Stimulated activated naive B cell treated with anti-CD40 and anti-IgM and Interleukin-4, amounts not matched to agents 10 μg/mL and 1 μg/mL and 100 μg/mL, for 72 hours (primary cell): Measurements from ENCODE around the gene LMNB1.
"Not testable (repeated sequence)": the region's sequence is repeated elsewhere in the genome, so short reads cannot be mapped to it uniquely, and the experiment has no call there.

Experiments used
- ATAC-seq, 2 donors: fragments of 150-1000 bp; cut with Tn5 transposase; replicated peaks; 2 replicates each; pipeline ENCODE4 v1.10.0; 2021; ENCODE audit warnings: moderate library complexity in 1 of 2
- DNase-seq: peaks from one replicate; pipeline ENCODE4 v3.0.0; 2021
- H3K27ac Mint-ChIP-seq: one replicate; pipeline ENCODE4 v1.8.0; 2022; ENCODE audit warnings: mild to moderate bottlenecking, mixed read lengths
- H3K27me3 Mint-ChIP-seq, 2 donors: one replicate each; pipeline ENCODE4 v1.8.0; 2022; ENCODE audit warnings: mixed read lengths in 2 of 2
- H3K36me3 Mint-ChIP-seq, 2 donors: one replicate each; pipeline ENCODE4 v1.8.0; 2022; ENCODE audit warnings: mixed read lengths in 2 of 2, mild to moderate bottlenecking in 1 of 2
- H3K4me1 Mint-ChIP-seq, 2 donors: one replicate each; pipeline ENCODE4 v1.8.0; 2022; ENCODE audit warnings: mixed read lengths in 2 of 2, mild to moderate bottlenecking in 1 of 2
- H3K4me3 Mint-ChIP-seq, 2 donors: one replicate each; pipeline ENCODE4 v1.8.0; 2022; ENCODE audit warnings: mild to moderate bottlenecking in 2 of 2, mixed read lengths in 2 of 2, moderate library complexity in 1 of 2
- H3K9me3 Mint-ChIP-seq, 2 donors: one replicate each; pipeline ENCODE4 v1.8.0; 2022; ENCODE audit warnings: mixed read lengths in 2 of 2, mild to moderate bottlenecking in 1 of 2

LMNB1 gene

DNA sequence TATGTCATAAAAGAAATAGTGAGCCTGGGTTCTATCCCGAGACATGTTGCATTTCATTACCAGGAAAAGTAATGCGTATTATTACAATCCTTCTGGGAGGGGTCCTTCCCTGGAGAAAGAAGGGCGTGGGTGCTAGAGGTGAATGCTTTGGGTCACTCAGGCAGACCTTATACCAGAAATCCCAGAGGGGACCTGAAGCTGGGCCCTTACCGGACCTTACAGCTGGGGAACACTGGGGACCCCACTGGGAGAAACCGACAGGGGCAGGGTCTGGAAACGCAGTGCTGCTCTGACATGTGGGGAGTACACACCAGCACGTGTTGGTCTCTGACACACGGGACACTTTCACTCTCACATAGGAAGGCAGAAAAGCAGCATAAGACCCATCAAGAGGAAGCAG, 71.3 kb downstream of the LMNB1 start:
- Mint-ChIP-seq H3K4me3 (no peak overlapping the region), H3K4me1 (peaks cover 42 to 56% of the 10 kb centered on the region in 2 donors), H3K27ac (no peak overlapping the region), H3K27me3 (no peaks in the 10 kb centered on the region), H3K36me3 (peaks cover 8 to 25% of the 10 kb centered on the region in 2 donors), H3K9me3 (peaks cover 0 to 4% of the 10 kb centered on the region in 2 donors)
- ATAC-seq (no peak), DNase-seq (no peak)

- no peak overlapping the region for H3K27ac Mint-ChIP-seq
- peaks cover 15 to 25% of the 10 kb centered on the region in 2 donors for H3K36me3 Mint-ChIP-seq
- H3K4me3 Mint-ChIP-seq: no peak overlapping the region
- DNase-seq (no peak), ATAC-seq (no peak)
- H3K27me3 Mint-ChIP-seq: no peaks in the 10 kb centered on the region
- H3K4me1 Mint-ChIP-seq: peaks cover 44 to 61% of the 10 kb centered on the region in 2 donors
- H3K9me3 Mint-ChIP-seq: peaks cover 0 to 3% of the 10 kb centered on the region in 2 donors
Observed at GRCh38 chr5:126849101-126849678, 72.3 kb downstream of the LMNB1 start.

DNA sequence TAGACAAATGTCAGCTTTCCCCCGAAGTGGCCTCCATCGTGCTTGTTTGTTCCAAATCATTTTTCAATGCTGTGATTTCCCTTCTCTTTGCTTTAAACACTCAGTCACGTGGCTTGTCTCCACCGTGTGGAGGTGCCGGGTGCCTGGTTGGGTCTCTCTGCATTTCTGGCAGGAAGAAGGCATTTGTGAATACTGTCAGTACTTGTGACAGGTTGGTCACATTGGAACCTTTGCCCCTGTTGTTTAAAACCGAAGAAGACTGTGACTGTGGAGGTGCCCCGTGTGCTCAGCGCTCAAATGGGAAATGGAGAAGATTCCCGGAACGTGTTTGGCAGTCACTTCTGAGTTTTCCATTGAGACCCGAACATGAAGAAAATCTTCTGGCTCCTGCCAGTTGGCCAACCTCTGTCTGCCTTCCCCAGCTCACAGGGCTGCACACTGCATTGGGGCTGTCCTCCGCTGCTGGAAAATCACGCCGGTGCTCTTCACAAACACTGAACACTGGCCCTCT, 74.6 kb downstream of the LMNB1 start:
- peaks cover 0 to 2% of the 10 kb centered on the region in 2 donors for H3K9me3 Mint-ChIP-seq
- peaks cover 17 to 30% of the 10 kb centered on the region in 2 donors for H3K36me3 Mint-ChIP-seq
- no peak for DNase-seq
- no peak overlapping the region for H3K27ac Mint-ChIP-seq
- no peak for ATAC-seq
- H3K4me1 Mint-ChIP-seq: peaks cover 31 to 40% of the 10 kb centered on the region in 2 donors
- no peaks in the 10 kb centered on the region for H3K27me3 Mint-ChIP-seq
- no peak overlapping the region for H3K4me3 Mint-ChIP-seq

- Mint-ChIP-seq H3K4me1 (peaks cover 27 to 34% of the 10 kb centered on the region in 2 donors), H3K27ac (peak overlapping the region; percentile 81), H3K36me3 (peaks cover 21 to 35% of the 10 kb centered on the region in 2 donors), H3K9me3 (peaks cover 0 to 2% of the 10 kb centered on the region in 2 donors), H3K4me3 (no peak overlapping the region), H3K27me3 (no peaks in the 10 kb centered on the region)
- no peak for DNase-seq
- peak; percentile 67 to 78 for ATAC-seq
Observed at GRCh38 chr5:126852091-126852571, 75.2 kb downstream of the LMNB1 start.

DNA sequence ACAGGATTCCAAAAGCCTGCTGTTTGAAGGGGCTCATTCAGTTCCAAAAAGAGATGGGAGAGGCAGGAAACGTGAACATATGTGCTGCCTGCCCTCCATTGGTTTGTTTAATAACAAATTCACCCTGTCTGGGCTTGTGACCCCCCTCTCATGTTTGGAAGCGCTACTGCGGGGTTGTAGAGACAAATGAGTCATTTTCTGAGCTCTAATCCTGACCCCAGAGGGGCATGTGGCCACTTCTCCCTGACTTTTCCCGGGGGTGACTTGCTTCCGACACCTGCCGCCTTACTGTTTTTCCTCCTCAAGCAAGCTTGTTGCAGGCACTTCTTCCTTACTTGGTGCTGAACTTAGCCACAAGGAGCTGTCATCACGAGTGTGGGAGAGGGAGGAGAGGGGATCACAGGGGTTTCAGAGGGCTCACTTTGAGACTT, 75.9 kb downstream of the LMNB1 start:
- H3K27ac Mint-ChIP-seq: peak overlapping the region; percentile 81
- H3K4me1 Mint-ChIP-seq: peaks cover 25 to 31% of the 10 kb centered on the region in 2 donors
- no peak for DNase-seq
- ATAC-seq: no peak
- H3K4me3 Mint-ChIP-seq: peak overlapping the region in 1 of 2 donors; percentile 3
- H3K36me3 Mint-ChIP-seq: peaks cover 24 to 38% of the 10 kb centered on the region in 2 donors
- no peaks in the 10 kb centered on the region for H3K27me3 Mint-ChIP-seq
- peaks cover 0 to 2% of the 10 kb centered on the region in 2 donors for H3K9me3 Mint-ChIP-seq

- not testable (repeated sequence) for DNase-seq, H3K27me3 Mint-ChIP-seq, H3K9me3 Mint-ChIP-seq
- Mint-ChIP-seq H3K27ac (peak overlapping the region; percentile 42), H3K4me1 (peaks cover 21 to 25% of the 10 kb centered on the region in 2 donors), H3K36me3 (peaks cover 30 to 44% of the 10 kb centered on the region in 2 donors), H3K4me3 (peak overlapping the region in 1 of 2 donors; percentile 61)
- ATAC-seq: peak in 1 of 2 donors; percentile 23
Observed at GRCh38 chr5:126853541-126854307, 76.8 kb downstream of the LMNB1 start.

GRCh38 chr5:126854526-126855110, 77.7 kb downstream of the LMNB1 start:
- no peak overlapping the region for H3K27ac Mint-ChIP-seq
- no peaks in the 10 kb centered on the region for H3K27me3 Mint-ChIP-seq
- DNase-seq (no peak), ATAC-seq (no peak)
- H3K4me3 Mint-ChIP-seq: no peak overlapping the region
- H3K4me1 Mint-ChIP-seq: peaks cover 17 to 25% of the 10 kb centered on the region in 2 donors
- H3K36me3 Mint-ChIP-seq: peaks cover 34 to 44% of the 10 kb centered on the region in 2 donors
- peaks cover 0 to 2% of the 10 kb centered on the region in 2 donors for H3K9me3 Mint-ChIP-seq

DNA sequence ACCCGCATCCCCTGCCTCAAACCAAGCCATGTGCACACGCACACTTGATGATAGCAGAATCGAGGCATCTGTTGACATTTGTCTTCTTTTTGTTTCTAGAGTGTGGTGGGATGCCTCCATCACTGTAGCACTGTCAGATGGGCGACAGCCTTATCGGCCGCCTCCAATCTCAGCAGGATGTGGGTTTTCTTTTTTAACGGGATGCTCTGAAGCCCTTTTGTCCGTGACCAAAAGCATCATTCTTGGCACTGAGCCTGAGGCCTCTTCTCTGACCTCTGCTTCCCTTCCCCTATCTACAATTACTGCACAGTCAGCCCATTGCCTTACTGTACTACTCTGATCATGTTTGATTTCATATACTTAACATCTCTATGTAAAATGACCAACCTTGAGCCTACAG, 78.3 kb downstream of the LMNB1 start:
- no peak overlapping the region for H3K27ac Mint-ChIP-seq
- no peak for DNase-seq

GRCh38 chr5:126857472-126858410, 80.8 kb downstream of the LMNB1 start:
- Mint-ChIP-seq H3K27ac (no peak overlapping the region), H3K4me3 (no peak overlapping the region), H3K36me3 (peaks cover 33 to 44% of the 10 kb centered on the region in 2 donors), H3K27me3 (no peaks in the 10 kb centered on the region), H3K9me3 (peaks cover 0 to 2% of the 10 kb centered on the region in 2 donors), H3K4me1 (peaks cover 9% of the 10 kb centered on the region in 2 donors)
- DNase-seq (no peak), ATAC-seq (no peak)

More for the DNA sequence above, 78.3 kb downstream of the LMNB1 start:
- Mint-ChIP-seq H3K9me3 (peaks cover 0 to 2% of the 10 kb centered on the region in 2 donors), H3K4me3 (no peak overlapping the region), H3K36me3 (peaks cover 35 to 44% of the 10 kb centered on the region in 2 donors), H3K27me3 (no peaks in the 10 kb centered on the region), H3K4me1 (peaks cover 17 to 25% of the 10 kb centered on the region in 2 donors)
- ATAC-seq: no peak

- Mint-ChIP-seq H3K4me3 (no peak overlapping the region), H3K9me3 (peaks cover 0 to 2% of the 10 kb centered on the region in 2 donors), H3K27ac (no peak overlapping the region), H3K27me3 (no peaks in the 10 kb centered on the region), H3K36me3 (peaks cover 32 to 38% of the 10 kb centered on the region in 2 donors), H3K4me1 (peaks cover 2 to 4% of the 10 kb centered on the region in 2 donors)
- DNase-seq: no peak
- ATAC-seq: no peak
Observed at GRCh38 chr5:126858441-126858840, 81.5 kb downstream of the LMNB1 start.

DNA sequence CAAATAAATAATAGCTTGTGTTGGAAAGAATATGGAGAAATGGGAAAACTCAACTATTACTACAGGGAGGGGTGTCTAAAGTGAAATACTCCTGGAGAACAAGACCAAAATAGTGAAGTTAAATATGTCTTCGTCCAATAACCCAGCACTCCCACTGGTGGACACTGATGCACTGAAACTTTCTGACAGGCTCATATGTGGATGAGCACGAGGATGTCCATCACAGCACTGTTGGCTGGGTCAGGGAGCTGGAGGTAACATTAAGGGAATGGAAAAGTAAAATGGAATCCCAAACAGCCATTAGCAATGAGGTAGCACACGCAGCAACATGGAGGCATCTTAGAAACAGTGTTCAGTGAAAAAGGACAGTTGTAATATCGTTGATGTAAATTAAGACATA, 86.5 kb downstream of the LMNB1 start:
- peaks cover under 1 to 6% of the 10 kb centered on the region in 2 donors for H3K4me1 Mint-ChIP-seq
- H3K4me3 Mint-ChIP-seq: no peak overlapping the region
- peaks cover 14 to 20% of the 10 kb centered on the region in 2 donors for H3K36me3 Mint-ChIP-seq
- no peak overlapping the region for H3K27ac Mint-ChIP-seq
- H3K27me3 Mint-ChIP-seq: no peaks in the 10 kb centered on the region
- ATAC-seq (no peak), DNase-seq (no peak)
- no peaks in the 10 kb centered on the region for H3K9me3 Mint-ChIP-seq

DNA sequence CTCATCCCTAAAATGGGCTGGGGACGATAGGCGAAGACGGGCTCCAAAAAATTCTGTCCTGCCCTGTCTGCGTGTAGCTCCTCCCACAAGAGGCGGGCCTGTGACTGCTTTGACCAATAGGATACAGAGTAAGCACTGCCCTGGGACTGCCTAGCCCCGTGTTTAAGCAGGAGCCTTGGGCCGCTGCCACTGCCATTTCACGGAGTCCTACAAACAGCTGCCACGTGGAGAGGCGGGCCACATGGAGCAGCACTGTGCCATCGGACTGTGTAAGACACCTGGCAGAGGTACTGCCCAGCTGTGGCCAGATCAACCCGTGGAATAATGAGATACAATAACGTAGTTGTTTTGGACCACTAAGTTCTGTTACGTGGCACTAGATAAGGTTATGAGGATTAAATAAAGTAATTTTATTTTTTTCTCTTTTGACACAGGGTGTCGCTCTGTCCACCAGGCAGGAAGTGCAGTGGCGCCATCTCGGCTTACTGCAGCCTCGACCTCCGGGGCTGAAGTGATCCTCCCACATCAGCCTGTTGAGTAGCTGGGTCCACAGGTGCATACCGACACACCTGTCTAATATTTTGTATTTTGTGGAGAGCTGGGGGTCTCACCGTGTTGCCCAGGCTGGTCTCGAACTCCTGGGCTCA, 87.2 kb downstream of the LMNB1 start:
- H3K27me3 Mint-ChIP-seq: no peaks in the 10 kb centered on the region
- H3K36me3 Mint-ChIP-seq: peaks cover 14 to 21% of the 10 kb centered on the region in 2 donors
- H3K9me3 Mint-ChIP-seq: no peaks in the 10 kb centered on the region
- ATAC-seq (peak in 1 of 2 donors; percentile 36), DNase-seq (no peak)
- no peak overlapping the region for H3K4me3 Mint-ChIP-seq
- H3K4me1 Mint-ChIP-seq: peaks cover 8 to 14% of the 10 kb centered on the region in 2 donors
- no peak overlapping the region for H3K27ac Mint-ChIP-seq

DNA sequence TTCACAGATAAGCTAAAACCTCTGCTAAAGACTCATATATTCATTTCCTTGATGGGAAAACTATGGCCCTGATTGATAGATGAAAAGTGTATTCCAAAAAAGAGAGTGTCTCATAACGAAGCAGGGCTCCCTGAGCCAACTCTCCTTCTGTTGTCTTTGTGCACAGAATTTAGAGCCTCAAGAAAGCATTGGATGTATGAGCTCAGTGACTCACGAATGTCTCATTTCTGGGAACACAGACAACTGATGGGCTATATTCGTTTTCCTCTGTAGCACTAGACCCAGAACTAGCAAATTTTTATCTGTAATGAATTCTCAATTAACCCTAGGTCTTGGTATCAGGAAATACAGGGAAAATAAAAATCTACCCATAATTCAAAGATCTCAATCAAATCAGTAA, 88.4 kb downstream of the LMNB1 start:
- Mint-ChIP-seq H3K9me3 (no peaks in the 10 kb centered on the region), H3K27ac (no peak overlapping the region), H3K4me3 (no peak overlapping the region), H3K36me3 (peaks cover 14 to 25% of the 10 kb centered on the region in 2 donors), H3K4me1 (peaks cover 17 to 19% of the 10 kb centered on the region in 2 donors), H3K27me3 (no peaks in the 10 kb centered on the region)
- ATAC-seq (no peak), DNase-seq (no peak)
